ENCODE measurements around the gene ZNF626.
A peak's percentile ranks its signal among the peaks of the same experiment; 100 is the strongest.
"Not testable (repeated sequence)": the region's sequence is repeated elsewhere in the genome, so short reads cannot be mapped to it uniquely, and the experiment has no call there.

ZNF626 gene

DNA sequence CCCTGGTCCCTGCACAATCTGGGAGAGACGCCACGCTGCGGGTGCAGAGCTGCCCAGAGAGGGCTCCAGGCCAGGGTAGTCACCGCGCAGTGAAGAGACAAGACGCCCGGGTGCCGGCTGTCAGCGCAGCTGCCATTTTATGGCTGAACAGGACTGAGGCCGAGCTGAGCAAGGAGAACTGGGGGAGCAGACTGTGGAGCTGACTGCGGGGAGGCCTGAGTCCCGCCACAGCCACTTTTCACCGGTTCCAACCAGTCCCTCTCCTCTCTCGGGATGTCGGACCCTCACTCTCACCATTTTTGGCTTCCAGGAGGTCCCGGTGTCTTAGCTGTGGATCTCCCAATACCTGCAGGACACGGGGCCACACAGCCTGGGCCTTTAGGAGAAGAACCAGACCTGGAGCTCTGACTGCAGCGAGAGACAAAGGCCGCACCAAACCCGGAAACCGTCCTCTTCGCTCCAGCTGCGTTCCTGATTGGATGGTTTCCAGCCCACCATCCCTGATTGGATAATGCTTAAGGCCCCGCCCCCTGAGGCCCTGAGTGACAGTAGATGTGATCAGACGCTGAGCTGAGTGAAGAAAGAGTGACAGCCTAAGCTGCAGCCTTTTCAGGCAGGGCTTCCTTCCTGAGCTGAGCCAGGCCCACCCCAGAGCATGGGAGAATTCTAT, at the start of gene ZNF626:
TSS of gene ZNF626 (minus strand) at position 422 of the 670 bp plus-strand sequence. CDS start at position 297, 125 bp downstream.
- peak; percentile 89 for DNase-seq (ENCODE audit: low spot score)

DNA sequence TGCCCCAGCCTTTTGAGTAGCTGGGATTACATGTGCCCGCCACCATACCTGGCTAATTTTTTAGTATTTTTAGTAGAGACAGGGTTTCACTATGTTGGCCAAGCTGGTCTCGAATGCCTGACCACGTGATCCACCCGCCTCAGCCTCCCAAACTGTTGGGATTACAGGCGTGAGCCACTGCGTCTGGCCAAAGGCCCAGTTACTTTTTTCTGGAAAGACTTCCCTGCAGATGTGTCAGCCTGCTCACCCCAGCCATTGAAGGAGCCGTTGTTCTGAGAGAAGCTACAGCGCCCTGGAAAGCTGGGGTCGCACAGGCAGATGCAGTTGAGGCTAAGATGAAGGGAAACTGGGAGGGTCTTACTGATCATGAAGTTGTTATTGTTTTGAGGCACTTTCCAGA, 7.9 kb upstream of the ZNF626 start:
- no peak for DNase-seq (ENCODE audit: low spot score)

DNA sequence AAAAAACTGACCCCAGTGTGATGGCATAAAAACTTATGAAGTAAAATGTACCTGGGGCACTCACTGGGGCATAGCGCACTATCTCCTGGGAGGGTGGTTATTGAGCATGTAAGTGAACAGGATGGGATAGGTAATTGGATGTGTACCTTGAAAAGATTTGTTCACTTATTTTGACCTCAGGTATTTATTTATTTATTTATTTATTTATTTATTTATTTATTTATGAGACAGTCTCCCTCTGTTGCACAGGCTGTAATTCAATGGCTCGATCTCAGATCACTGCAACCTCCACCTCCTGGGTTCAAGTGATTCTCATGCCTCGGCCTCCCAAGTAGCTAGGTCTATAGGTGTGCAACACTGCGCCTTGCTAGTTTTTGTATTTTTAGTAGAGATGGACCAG, 5.9 kb upstream of the ZNF626 start:
- no peak for DNase-seq (ENCODE audit: low spot score)

DNA sequence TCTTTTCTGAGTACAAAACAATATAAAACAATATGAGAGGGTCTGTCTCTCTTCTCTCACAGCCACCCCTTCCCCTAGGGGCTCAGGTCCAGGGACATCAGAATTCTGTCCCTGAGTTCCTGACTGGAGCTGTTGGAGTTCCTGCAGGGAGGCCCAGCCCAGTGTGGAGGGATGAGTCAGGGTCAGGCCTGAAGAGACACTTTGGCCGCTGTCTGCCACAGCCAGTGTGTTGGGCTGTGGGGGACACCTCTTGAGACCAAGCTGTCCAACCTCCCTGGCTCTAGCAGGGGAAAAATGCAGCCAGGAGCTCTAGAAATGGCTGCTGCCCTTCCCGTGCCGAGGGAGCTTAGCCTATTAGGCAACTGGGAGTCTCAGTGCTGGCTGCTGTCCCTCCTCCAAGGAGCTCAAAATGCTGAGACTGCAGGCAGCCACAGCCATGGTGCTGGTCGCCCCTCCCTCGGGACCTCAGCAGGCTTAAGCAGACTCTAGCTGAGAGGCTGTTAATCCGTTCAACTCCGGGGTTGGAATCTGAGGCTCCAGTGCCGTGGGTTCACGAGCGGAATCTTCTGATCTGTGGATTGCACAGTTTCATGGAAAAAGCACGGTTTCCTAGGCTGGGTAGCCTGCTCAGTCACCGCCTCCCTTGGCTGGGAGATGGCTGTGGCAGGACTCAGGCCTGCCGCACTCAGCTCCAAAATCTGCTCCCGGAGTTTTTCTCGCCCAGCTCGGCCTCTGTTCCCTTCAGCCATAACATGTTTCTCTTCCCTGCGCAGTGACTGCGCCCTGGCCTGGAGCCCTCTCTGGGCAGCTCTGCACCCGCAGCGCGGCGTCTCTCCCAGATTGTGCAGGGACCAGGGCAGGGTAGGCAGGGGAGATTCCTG, 3.8 kb upstream of the ZNF626 start:
- peak; percentile 35 for DNase-seq (ENCODE audit: low spot score)

DNA sequence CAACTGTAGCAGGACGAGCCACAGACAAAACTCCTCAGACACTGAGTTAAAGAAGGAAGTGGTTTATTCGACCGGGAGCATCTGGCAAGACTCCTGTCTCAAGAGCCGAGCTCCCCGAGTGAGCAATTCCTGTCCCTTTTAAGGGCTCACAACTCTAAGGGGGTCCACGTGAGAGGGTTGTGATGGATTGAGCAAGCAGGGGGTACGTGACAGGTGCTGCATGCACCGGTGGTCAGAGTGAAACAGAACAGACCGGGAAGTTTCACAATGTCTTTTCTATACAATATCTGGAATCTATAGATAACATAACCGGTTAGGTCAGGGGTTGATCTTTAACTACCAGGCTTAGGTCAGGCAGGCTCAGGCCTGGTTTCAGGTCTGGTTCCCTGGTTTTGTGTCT, 3.1 kb upstream of the ZNF626 start:
- DNase-seq (ENCODE audit: low spot score) = not testable (repeated sequence)

DNA sequence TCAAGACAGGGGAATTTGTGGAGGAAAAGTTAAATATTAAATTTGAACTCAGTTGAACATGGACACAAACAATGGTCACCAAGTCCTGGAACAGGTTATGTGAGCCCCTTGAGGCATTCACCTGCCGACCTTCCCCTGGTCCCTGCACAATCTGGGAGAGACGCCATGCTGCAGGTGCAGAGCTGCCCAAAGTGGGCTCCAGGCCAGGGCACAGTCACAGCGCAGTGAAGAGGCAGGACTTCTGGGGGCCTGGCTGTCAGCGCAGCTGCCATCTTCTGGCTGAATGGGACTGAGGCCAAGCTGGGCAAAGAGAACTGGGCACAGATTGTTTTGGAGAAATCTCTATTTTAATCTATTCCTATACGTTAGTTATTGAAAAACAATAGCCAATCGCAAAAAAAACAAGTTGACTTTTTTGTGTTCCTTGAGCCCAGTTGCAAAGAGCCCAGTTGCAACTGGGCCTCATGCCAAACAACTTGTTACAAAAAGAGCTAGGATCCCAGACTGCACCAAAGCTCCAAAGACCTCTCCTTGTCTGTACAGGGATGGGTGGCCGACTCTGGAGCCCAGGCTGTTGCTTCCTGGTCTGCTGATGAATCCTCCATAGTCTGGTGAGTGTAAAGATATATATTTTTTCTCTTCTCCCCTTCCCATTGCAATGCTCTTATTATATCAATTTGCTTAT, 1.2 kb upstream of the ZNF626 start:
- DNase-seq (ENCODE audit: low spot score) = no peak

DNA sequence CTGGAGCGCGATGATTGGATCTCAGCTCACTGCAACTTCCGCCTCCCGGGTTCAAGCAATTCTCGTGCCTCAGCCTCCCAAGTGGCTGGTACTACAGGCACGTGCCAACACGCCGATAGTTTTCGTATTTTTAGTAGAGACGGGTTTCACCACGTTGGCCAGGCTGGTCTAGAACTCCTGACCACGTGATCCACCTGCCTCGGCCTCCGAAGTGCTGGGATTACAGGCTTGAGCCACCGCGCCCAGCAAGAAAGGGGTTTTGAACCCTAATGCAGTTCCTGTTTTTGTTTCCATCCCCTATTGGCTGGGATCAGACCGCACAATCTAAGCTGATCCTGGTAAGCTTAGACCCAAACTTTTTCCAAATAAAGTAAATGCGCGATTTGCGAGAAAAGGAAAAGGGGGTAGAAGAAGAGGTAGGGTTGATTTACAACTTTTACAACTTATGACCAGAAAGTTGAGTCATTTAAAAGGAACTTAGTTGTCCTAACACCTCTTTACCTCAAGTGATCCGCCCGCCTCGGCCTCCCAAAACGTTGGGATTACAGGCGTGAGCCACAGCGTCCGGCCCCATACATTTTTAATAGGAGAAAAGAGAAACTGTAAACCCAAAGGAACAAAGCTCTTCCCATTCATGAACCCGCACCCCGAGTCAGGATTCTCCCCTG, 764 bp downstream of the ZNF626 start:
- no peak for DNase-seq (ENCODE audit: low spot score)

DNA sequence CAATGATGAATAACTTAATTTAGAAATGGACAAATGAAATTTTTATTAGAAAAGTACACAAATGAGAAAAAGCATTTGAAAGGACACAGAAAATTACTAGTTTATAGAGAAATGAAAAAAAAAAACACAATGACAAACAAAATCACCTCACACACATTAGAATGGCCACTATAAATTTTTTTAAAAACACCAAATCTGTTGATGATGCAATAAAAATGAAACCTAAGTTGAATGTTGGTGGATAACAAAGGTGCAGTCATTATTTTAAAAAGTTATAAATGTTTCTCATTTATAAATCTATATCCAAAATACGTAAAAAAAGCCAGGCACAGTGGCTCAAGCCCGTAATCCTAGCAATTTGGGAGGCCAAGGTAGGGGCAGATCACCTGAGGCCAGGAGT, 20.8 kb downstream of the ZNF626 start:
- no peak for DNase-seq (ENCODE audit: low spot score)

DNA sequence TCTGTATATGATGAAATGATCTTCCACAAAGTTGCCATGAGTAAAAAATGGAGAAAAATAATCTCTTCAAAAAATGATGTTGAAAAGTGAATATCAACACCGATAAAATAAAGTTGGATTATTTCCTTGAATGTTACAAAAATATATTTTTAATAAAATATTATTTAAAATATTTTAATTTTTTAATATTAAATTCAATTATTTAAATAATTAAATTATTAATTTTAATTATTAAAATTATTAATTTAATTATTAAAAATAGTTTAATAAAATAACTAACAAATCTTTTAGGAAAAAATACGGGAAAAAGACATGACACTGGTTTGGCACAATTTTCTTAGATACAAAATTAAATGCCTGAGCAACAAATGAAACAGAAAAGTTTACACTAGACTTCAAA, 21.3 kb downstream of the ZNF626 start:
- DNase-seq (ENCODE audit: low spot score) = no peak

DNA sequence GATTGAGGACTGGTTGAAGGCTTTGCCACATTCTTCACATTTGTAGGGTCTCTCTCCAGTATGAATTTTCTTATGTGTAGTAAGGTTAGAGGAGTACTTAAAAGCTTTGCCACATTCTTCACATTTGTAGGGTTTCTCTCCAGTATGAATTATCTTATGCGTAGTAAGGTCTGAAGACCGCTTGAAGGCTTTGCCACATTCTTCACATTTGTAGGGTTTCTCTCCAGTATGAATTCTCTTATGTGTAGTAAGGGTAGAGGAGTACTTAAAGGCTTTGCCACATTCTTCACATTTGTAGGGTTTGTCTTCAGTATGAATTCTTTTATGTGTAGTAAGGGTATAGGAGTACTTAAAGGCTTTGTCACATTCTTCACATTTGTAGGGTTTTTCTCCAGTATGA, 36.8 kb downstream of the ZNF626 start:
- DNase-seq (ENCODE audit: low spot score) = not testable (repeated sequence)

DNA sequence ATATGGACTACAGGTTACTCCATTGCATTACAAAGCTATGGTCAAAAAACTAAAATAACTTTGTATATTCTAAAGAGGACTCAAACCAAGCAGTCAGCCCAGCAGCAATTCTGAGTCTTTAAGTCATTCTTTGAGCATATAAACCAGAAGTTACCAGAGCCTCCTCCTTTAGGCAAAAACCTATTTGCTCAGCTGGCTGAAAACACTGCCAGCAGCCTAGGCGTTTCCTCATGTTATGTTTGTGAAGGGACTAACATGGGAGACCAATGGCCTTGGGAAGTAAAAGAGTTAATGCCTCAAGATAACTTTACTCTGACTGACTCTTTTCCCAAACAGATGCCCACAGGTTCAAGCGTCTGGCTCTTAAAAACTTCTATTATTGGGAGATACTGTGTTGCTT, 45.3 kb downstream of the ZNF626 start:
- no peak for DNase-seq (ENCODE audit: low spot score)

DNA sequence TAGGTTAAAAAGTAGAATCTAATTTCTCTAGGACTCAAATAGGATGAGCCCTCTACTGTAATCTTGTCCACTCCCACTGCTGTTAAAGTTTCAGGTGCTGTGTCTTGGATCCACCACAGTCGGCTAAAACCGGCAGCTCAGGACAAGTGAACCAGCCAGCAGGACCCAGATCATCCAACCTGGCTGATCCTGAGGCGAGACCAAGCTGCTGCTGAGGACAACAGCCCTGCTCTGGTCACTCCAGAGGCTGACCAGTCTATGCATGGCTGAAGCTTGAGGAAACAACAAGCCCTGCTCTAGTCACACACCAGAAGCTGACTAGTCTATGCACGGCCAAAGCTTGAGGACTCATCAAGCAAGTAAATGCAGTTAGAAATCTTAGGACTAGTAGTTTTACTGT, 46.4 kb downstream of the ZNF626 start:
- DNase-seq (ENCODE audit: low spot score) = not testable (repeated sequence)

DNA sequence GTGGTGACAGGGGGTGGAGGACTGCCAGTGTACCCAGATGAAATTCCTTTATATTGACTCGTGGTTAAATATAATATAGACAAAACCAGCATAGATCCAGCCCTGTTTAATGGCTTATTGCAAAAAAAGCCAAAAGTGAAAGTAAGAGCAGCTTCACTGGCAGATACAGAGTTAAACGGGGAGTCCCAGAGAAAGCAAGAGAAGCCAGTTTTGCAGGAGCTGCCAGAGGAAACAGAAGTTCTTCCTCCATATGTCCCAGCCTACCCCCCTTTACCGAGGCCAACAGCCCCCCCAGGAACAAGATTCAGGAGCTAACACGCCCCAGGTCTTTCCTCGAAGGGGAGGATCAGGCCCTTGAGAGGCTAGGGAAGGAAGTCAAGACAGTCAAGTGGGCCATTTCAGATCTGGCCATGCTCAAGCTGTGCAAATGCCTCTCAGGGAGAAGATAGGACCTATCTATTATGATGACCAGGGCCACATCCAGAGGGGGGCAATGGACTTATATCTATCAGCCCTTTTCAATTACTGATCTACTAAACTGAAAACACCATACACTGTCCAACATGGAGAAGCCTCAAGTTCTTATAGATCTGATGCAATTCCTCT, 48.6 kb downstream of the ZNF626 start:
- DNase-seq (ENCODE audit: low spot score) = no peak

DNA sequence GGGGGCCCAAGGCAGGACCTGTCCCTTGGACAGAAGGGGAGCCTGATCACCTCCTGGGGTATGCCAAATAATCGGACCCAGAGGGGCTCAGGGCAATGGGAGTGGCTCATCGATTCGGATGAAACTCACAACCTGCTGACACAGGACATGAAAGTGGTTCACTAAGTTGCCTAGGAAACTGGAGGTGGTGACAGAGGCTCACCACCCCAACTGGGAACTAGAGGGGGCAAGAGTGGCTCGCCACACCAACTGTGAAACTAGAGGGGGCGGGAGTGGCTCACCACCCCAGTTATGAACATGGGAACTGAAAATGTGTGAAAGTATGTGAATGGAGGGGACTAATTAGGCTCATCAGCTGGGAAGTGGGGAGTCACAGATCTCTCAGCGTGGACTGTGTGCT, 49.5 kb downstream of the ZNF626 start:
- DNase-seq (ENCODE audit: low spot score) = no peak

DNA sequence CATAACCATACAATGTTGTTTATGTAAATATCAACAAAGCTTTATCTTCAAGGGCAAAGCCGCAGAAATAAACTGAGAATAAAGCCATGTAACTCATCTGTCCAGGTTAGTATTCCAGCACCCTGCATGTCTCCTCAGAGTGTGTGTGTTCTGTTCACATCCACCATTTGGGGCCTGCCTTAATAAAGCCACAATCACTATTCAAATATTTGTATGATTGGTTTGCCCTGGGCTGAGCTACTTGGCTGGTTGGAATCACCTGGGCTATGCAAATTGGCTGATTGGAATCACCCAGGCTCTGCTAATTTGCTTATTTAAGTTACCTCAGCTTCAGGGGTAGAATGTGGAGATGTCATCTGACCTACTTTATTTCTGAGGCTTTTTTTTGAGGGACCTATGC, 53.4 kb downstream of the ZNF626 start:
- no peak for DNase-seq (ENCODE audit: low spot score)
